A549 (cell line): ENCODE data around the gene DYDC1.

Source experiments
- GATA3 ChIP-seq: IDR thresholded peaks from 2 replicates; pipeline ENCODE4 v1.6.1; 2012; ENCODE audit warnings: borderline replicate concordance
- MAZ ChIP-seq: fragments of 150-350 bp; IDR thresholded peaks from 2 replicates; pipeline ENCODE4 v1.6.1; 2014; ENCODE audit warnings: antibody characterized with exemption, low read depth, low read length, borderline replicate concordance
- POLR2A ChIP-seq: IDR thresholded peaks from 2 replicates; pipeline ENCODE4 v1.6.1; 2012; ENCODE audit warnings: mild to moderate bottlenecking, low read length
- SREBF2 ChIP-seq: fragments of 450-650 bp; IDR thresholded peaks from 2 replicates; pipeline ENCODE4 v1.6.1; 2014; ENCODE audit warnings: mild to moderate bottlenecking, moderate library complexity
- TF ChIP-seq, protein P1 (sequence below): fragments of >200 bp; sonication (Bioruptor Twin); formaldehyde crosslinking; IDR thresholded peaks from 3 replicates; pipeline ENCODE4 v1.5.1; 2016

DNA sequence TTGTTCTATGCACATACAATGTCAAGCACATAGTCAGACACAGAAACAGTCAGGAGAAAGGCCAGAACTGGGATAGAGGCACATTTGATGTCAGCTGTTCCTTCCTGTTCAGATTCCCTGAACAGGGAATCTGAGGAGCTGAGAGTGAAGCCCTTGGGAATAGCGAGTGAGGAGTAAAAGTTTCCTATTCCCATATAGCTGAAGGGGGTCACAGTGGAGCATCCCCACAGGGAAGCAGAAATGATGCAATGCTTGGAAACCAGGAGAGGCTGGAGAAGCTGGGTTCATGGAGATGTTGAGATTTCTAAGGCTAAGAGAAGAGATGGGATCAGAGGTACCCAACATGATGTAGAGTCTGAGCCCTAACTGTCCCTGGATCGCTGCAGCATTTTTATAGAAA is 40.5 kb upstream of the DYDC1 start:
- TF ChIP-seq POLR2A (no peak), MAZ (no peak), SREBF2 (no peak), GATA3 (no peak)
- TF ChIP-seq, protein P1, sequence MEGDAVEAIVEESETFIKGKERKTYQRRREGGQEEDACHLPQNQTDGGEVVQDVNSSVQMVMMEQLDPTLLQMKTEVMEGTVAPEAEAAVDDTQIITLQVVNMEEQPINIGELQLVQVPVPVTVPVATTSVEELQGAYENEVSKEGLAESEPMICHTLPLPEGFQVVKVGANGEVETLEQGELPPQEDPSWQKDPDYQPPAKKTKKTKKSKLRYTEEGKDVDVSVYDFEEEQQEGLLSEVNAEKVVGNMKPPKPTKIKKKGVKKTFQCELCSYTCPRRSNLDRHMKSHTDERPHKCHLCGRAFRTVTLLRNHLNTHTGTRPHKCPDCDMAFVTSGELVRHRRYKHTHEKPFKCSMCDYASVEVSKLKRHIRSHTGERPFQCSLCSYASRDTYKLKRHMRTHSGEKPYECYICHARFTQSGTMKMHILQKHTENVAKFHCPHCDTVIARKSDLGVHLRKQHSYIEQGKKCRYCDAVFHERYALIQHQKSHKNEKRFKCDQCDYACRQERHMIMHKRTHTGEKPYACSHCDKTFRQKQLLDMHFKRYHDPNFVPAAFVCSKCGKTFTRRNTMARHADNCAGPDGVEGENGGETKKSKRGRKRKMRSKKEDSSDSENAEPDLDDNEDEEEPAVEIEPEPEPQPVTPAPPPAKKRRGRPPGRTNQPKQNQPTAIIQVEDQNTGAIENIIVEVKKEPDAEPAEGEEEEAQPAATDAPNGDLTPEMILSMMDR: no peak
